Erythroblast (primary cell): ENCODE results near the gene RPS29.

Source experiments
- GATA1 ChIP-seq: IDR thresholded peaks from 2 replicates; pipeline ENCODE4 v1.6.1; 2011; ENCODE audit warnings: low read depth, mild to moderate bottlenecking, control low read depth, low read length, moderate library complexity
- POLR2A ChIP-seq: IDR thresholded peaks from 2 replicates; pipeline ENCODE4 v1.6.1; 2011; ENCODE audit warnings: mild to moderate bottlenecking, low read length

DNA sequence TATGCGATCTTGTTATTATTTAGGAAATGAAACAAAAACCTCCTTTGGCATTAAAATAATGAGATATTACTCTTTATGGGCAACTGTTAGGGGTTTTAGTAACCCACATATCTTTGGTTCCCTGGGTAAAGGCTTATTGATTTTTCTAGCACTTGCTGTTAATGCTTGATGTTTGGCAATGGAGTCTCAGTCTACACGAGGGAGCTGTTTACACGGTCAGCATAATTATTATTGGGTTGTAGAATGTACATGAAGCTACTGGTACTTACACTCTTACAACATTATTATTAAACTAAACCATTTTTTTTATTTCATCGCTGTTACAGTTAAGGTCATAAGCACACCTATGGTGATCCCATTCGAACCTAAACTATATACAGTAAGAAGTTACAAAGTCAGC lies 12.1 kb downstream of the RPS29 start:
- TF ChIP-seq POLR2A = no peak
- TF ChIP-seq GATA1 = no peak
